Activated CD8-positive, alpha-beta memory T cell treated with anti-CD3 and anti-CD28 coated beads, Interleukin-2, amount 10 ng/mL, durations not matched to agents 7 days and 5 days (primary cell): ENCODE results near the gene RAE1. TPM values are rescaled to one million over a fixed set of nuclear protein-coding genes. Genes with fewer than 3 reads are reported as not detected.

Experiments
- ATAC-seq: fragments of 150-1000 bp; cut with Tn5 transposase; one replicate; pipeline ENCODE4 v1.10.0; 2021; ENCODE audit warnings: moderate library complexity
- CTCF ChIA-PET: fragments of 350-600 bp; sonication (Branson Sonifier 250); formaldehyde crosslinking; loops from one replicate; lab custom pipeline; 2021; ENCODE audit warnings: antibody characterized with exemption; lab: Charles Lee
- DNase-seq: peaks from one replicate; pipeline ENCODE4 v3.0.0-alpha.2; 2020
- H3K27ac Mint-ChIP-seq: one replicate; pipeline ENCODE4 v1.8.0; 2021; ENCODE audit warnings: mild to moderate bottlenecking, mixed read lengths
- H3K27me3 Mint-ChIP-seq: one replicate; pipeline ENCODE4 v1.8.0; 2021; ENCODE audit warnings: mixed read lengths
- H3K36me3 Mint-ChIP-seq: one replicate; pipeline ENCODE4 v1.8.0; 2021; ENCODE audit warnings: mild to moderate bottlenecking, mixed read lengths
- H3K4me1 Mint-ChIP-seq: one replicate; pipeline ENCODE4 v1.8.0; 2021; ENCODE audit warnings: mixed read lengths
- H3K4me3 Mint-ChIP-seq: one replicate; pipeline ENCODE4 v1.8.0; 2021; ENCODE audit warnings: mild to moderate bottlenecking, moderate library complexity, mixed read lengths
- H3K9me3 Mint-ChIP-seq: one replicate; pipeline ENCODE4 v1.8.0; 2022; ENCODE audit warnings: low read depth, mixed read lengths
- total RNA-seq, 2 experiments: library from RNA; stranded (reverse); gene quantifications; one replicate each; pipeline ENCODE4 v1.2.3, GENCODE V29; 2021

RAE1 gene, protein sequence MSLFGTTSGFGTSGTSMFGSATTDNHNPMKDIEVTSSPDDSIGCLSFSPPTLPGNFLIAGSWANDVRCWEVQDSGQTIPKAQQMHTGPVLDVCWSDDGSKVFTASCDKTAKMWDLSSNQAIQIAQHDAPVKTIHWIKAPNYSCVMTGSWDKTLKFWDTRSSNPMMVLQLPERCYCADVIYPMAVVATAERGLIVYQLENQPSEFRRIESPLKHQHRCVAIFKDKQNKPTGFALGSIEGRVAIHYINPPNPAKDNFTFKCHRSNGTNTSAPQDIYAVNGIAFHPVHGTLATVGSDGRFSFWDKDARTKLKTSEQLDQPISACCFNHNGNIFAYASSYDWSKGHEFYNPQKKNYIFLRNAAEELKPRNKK
- total RNA-seq: 10 to 100 TPM; 31.4 to 37.5 TPM

DNA sequence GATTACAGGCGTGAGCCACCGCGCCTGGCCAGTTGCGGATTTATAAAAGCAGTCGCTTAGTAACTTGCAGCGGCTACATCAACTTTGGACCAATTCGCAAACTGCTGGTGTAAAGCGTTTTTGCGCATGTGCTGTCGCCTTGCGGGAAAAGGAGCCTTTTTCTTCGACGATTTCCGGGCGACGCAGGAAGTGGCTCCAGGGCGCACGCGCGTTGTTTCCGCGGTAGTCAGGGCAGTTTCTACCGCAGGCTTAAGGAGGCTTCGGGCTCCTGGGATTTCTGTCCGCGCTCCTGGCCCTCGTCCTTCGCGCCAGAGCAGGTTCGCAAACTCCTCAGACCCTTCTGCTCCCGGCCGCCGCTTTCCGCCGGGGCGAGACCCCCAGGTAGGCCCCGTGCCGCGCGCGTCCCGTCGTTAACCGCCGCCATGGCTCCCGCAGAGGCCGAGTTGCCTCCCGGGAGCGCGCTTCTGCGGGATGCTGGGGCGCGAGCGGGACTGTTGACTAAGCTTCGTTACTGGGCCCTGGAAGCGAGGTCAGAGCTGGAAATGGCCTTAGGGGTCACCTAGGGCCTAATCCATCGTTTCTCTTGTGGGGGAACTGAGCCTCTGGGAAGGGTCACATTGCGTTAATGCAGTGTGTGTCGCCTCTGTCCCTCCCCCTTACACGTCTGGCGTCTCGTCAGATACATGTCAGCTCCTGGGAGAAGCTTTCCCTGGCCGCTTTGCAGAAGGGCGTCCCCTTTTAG is at the start of gene RAE1:
RAE1 (plus strand) TSS at position 214 of the 742 bp plus-strand sequence. CDS start 2,784 bp downstream, outside the sequence.
- CTCF ChIA-PET: interaction anchor here (1.6 to 2.2 kb wide), 2 partner anchors 18 to 259 kb away, joined by 3 to 8 read pairs; no protein-coding TSS in a partner anchor
- ATAC-seq: peak; percentile 92
- Mint-ChIP-seq H3K27ac (peak within 1 kb of the TSS; percentile 86), H3K4me1 (peaks cover 29% of the 10 kb centered on the region), H3K4me3 (peak within 1 kb of the TSS; percentile 96), H3K27me3 (peaks cover 5% of the 10 kb centered on the region), H3K9me3 (no peaks in the 10 kb centered on the region), H3K36me3 (peaks cover 22% of the 10 kb centered on the region)
- DNase-seq: peak; percentile 94

DNA sequence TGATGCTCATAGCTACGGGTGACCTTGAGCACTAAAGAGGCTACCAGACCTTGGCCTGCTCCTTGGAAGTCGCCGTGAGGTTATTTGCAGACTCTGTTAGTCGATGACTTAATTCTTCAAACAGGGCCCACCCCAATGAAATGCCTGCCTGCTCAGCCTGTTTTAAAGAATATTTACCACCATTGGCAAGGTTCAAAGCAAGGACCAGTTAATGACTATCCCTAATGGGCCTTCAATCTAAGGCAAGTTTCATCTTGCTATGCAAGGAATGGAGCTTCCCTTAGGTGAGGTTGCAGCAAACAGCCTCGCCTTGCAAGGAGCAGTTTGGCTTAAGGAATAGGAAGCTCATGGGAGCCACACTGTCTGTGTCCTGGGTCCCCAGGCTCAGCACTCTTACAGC is 44.3 kb upstream of the RAE1 start:
- DNase-seq: no peak
- H3K27ac Mint-ChIP-seq: no peak overlapping the region
- H3K9me3 Mint-ChIP-seq: no peaks in the 10 kb centered on the region
- no peak overlapping the region for H3K4me3 Mint-ChIP-seq
- CTCF ChIA-PET: no interaction called here
- no peaks in the 10 kb centered on the region for H3K4me1 Mint-ChIP-seq
- peaks cover 6% of the 10 kb centered on the region for H3K27me3 Mint-ChIP-seq
- H3K36me3 Mint-ChIP-seq: no peaks in the 10 kb centered on the region
- no peak for ATAC-seq

- H3K27me3 Mint-ChIP-seq: peaks cover 6% of the 10 kb centered on the region
- no peak for ATAC-seq
- no peaks in the 10 kb centered on the region for H3K4me1 Mint-ChIP-seq
- no peak overlapping the region for H3K4me3 Mint-ChIP-seq
- no peaks in the 10 kb centered on the region for H3K36me3 Mint-ChIP-seq
- H3K27ac Mint-ChIP-seq: no peak overlapping the region
- no peak for DNase-seq
- CTCF ChIA-PET: no interaction called here
- no peaks in the 10 kb centered on the region for H3K9me3 Mint-ChIP-seq
Measured at GRCh38 chr20:57308451-57309271, 42.4 kb upstream of the RAE1 start.

- no peaks in the 10 kb centered on the region for H3K36me3 Mint-ChIP-seq
- H3K27ac Mint-ChIP-seq: no peak overlapping the region
- no peaks in the 10 kb centered on the region for H3K9me3 Mint-ChIP-seq
- no peak overlapping the region for H3K4me3 Mint-ChIP-seq
- peaks cover 9% of the 10 kb centered on the region for H3K27me3 Mint-ChIP-seq
- H3K4me1 Mint-ChIP-seq: no peaks in the 10 kb centered on the region
- CTCF ChIA-PET: no interaction called here
- DNase-seq (no peak), ATAC-seq (no peak)
Measured at GRCh38 chr20:57309544-57310115, 41.4 kb upstream of the RAE1 start.

GRCh38 chr20:57310821-57311514 is 40.1 kb upstream of the RAE1 start:
- ATAC-seq (no peak), DNase-seq (no peak)
- CTCF ChIA-PET: no interaction called here
- Mint-ChIP-seq H3K9me3 (no peaks in the 10 kb centered on the region), H3K4me1 (no peaks in the 10 kb centered on the region), H3K27me3 (peaks cover 6% of the 10 kb centered on the region), H3K4me3 (no peak overlapping the region), H3K27ac (no peak overlapping the region), H3K36me3 (no peaks in the 10 kb centered on the region)

DNA sequence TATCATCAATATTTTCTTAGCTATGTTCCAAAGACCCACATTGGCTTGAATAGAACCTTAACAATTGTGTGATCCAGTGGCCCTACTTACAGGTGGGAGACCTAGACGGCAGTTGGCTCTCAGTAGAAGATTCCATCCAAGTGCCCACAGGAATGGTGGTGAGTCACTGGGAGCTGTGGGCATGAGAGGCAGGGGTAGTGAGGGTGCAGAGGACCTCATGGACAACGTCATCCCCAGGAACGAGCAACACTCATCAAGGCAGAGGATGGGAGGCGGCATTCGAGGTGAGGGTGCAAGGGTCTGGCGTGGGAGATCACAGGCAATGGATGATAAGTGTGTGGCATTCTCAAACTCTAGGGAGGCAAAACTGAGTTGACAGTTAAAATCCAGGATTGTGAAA is 38.9 kb upstream of the RAE1 start:
- DNase-seq (no peak), ATAC-seq (no peak)
- no peaks in the 10 kb centered on the region for H3K4me1 Mint-ChIP-seq
- H3K27me3 Mint-ChIP-seq: peaks cover 5% of the 10 kb centered on the region
- H3K27ac Mint-ChIP-seq: no peak overlapping the region
- no peaks in the 10 kb centered on the region for H3K9me3 Mint-ChIP-seq
- CTCF ChIA-PET: no interaction called here
- H3K4me3 Mint-ChIP-seq: no peak overlapping the region
- H3K36me3 Mint-ChIP-seq: no peaks in the 10 kb centered on the region

- no peak for ATAC-seq
- H3K27ac Mint-ChIP-seq: no peak overlapping the region
- no peak for DNase-seq
- H3K4me3 Mint-ChIP-seq: no peak overlapping the region
- no peaks in the 10 kb centered on the region for H3K4me1 Mint-ChIP-seq
- no peaks in the 10 kb centered on the region for H3K36me3 Mint-ChIP-seq
- CTCF ChIA-PET: no interaction called here
- H3K9me3 Mint-ChIP-seq: no peaks in the 10 kb centered on the region
- H3K27me3 Mint-ChIP-seq: peaks cover 2% of the 10 kb centered on the region
Measured at GRCh38 chr20:57313230-57313629, 37.8 kb upstream of the RAE1 start.

GRCh38 chr20:57313951-57314350 is 37.1 kb upstream of the RAE1 start:
- DNase-seq (no peak), ATAC-seq (no peak)
- Mint-ChIP-seq H3K9me3 (no peaks in the 10 kb centered on the region), H3K36me3 (no peaks in the 10 kb centered on the region), H3K27ac (no peak overlapping the region), H3K27me3 (peaks cover 5% of the 10 kb centered on the region), H3K4me3 (no peak overlapping the region), H3K4me1 (no peaks in the 10 kb centered on the region)
- CTCF ChIA-PET: no interaction called here

DNA sequence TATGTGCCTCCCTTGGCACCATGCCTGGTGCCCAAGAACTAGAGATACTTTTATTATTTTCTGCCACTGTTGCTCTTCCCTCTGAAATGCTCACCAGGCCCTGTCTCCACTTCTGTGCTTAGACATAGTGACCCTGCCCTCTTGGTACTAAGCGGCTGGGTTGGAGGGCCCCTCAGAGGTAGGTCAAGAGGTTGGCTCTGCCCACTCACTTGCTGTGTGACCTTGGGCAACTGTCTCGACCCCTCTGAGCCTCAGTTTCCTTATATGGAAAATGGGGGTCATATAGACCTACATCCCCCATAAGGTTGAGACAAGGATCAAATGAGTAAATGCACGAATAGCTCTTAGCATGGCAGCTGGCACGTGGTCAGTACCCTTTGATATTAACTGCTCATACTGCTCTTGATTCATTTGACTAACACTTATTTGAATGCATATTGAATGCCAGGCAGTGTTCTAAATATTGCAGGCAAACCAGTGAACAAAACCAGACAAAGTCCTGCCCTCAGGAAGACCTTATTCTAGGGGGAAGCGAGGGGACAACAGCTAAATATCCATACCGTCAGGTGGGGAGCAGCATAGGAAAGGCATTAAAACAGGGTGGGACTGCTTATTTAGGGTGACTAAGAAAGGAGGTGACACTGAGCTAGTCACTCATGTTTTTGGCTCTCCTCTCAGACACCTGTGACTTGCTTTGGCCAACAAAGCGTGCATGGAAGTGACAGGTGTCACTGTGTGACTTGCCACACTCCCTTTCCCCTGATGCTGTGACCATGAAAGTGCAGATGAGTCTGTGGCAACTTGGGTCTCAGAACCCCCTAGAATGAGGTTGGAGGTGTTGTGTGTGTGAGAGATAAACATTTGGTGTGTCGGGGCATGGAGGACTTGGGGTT is 35.7 kb upstream of the RAE1 start:
- ATAC-seq: no peak
- no peak overlapping the region for H3K27ac Mint-ChIP-seq
- H3K27me3 Mint-ChIP-seq: peaks cover 11% of the 10 kb centered on the region
- H3K36me3 Mint-ChIP-seq: no peaks in the 10 kb centered on the region
- H3K4me3 Mint-ChIP-seq: no peak overlapping the region
- no peaks in the 10 kb centered on the region for H3K9me3 Mint-ChIP-seq
- no peaks in the 10 kb centered on the region for H3K4me1 Mint-ChIP-seq
- CTCF ChIA-PET: no interaction called here
- DNase-seq: no peak

DNA sequence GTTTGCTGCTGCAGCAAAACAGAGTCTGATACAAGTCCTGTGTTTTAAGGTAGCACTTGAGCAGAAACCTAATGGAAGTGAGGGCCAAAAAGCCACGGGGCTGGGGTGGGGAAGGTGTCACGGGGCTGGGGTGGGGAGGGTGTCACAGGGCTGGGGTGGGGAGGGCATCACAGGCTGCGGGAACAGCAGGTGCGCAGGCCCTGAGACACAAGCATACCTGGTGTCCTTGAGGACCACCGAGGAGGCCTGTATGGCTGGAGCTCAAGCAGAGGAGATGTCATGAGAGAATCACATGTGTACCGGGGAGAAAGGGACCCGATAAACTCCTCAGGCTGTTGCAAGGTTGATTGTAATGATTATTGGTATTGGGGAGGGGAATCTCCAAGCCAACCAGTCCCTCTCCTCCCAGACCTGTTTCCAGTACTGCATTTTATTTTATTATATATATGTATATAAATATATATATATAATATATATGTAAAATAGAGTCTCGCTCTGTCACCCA is 35.0 kb upstream of the RAE1 start:
- Mint-ChIP-seq H3K36me3 (no peaks in the 10 kb centered on the region), H3K4me3 (no peak overlapping the region), H3K27ac (no peak overlapping the region), H3K27me3 (peaks cover 11% of the 10 kb centered on the region), H3K9me3 (no peaks in the 10 kb centered on the region), H3K4me1 (no peaks in the 10 kb centered on the region)
- CTCF ChIA-PET: no interaction called here
- DNase-seq (no peak), ATAC-seq (no peak)

DNA sequence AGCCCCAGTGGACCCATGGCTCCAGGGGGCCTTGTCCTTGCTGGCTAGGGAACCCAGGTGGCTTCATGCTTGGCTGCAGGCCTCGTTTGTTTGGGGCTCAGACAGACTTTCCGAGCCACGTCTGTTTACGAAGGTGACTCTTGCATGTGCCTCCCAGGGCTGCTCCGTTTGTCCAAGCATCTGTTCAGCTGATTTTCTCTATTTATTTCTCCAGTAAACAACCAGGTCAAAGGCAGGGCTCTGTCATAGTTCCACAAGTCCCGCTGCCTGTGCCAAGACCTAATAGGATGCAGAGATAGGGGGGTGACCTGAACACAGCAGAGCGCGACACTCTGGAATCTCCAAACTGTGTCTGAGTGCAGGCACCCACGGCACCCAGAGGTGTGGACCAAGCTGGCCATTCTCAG is 34.3 kb upstream of the RAE1 start:
- Mint-ChIP-seq H3K9me3 (no peaks in the 10 kb centered on the region), H3K27me3 (peaks cover 17% of the 10 kb centered on the region), H3K36me3 (no peaks in the 10 kb centered on the region), H3K27ac (no peak overlapping the region), H3K4me1 (no peaks in the 10 kb centered on the region), H3K4me3 (no peak overlapping the region)
- no peak for ATAC-seq
- DNase-seq: no peak
- CTCF ChIA-PET: no interaction called here

DNA sequence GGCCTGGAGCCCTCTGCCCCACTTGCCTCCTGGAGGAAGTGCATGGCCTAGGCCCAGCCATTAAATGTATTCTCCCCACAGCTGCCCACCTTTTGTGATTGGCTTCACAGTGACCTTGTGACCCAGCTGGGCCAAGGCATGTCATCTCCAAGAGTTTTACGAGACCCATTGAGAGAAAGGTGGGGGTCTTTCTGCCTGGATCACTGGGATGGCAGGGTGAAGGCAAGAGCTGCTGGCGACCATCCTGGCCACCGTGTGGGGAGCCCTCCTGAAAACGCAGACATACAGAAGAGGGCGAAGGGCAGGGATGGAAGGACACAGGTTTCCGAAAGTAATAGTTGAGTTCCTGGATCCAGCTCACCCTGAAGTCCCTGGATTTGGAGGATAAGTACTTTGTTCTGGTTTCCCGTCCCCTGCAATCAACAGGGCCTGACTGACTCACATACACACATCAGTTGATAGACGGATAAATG is 33.7 kb upstream of the RAE1 start:
- H3K27me3 Mint-ChIP-seq: peaks cover 20% of the 10 kb centered on the region
- no peak overlapping the region for H3K4me3 Mint-ChIP-seq
- no peaks in the 10 kb centered on the region for H3K36me3 Mint-ChIP-seq
- no peaks in the 10 kb centered on the region for H3K4me1 Mint-ChIP-seq
- ATAC-seq (no peak), DNase-seq (no peak)
- CTCF ChIA-PET: no interaction called here
- no peak overlapping the region for H3K27ac Mint-ChIP-seq
- no peaks in the 10 kb centered on the region for H3K9me3 Mint-ChIP-seq
